GM19467 (cell line): ENCODE measurements around the gene ZC4H2.
"Not testable (repeated sequence)": the region's sequence is repeated elsewhere in the genome, so short reads cannot be mapped to it uniquely, and the experiment has no call there.

Experiments used
- ATAC-seq: cut with Tn5 transposase; IDR thresholded peaks from one replicate; pipeline ENCODE4 v1.9.1; 2021; ENCODE audit warnings: mild to moderate bottlenecking, moderate library complexity; ENCODE audit not compliant: unreplicated experiment

ZC4H2 gene

DNA sequence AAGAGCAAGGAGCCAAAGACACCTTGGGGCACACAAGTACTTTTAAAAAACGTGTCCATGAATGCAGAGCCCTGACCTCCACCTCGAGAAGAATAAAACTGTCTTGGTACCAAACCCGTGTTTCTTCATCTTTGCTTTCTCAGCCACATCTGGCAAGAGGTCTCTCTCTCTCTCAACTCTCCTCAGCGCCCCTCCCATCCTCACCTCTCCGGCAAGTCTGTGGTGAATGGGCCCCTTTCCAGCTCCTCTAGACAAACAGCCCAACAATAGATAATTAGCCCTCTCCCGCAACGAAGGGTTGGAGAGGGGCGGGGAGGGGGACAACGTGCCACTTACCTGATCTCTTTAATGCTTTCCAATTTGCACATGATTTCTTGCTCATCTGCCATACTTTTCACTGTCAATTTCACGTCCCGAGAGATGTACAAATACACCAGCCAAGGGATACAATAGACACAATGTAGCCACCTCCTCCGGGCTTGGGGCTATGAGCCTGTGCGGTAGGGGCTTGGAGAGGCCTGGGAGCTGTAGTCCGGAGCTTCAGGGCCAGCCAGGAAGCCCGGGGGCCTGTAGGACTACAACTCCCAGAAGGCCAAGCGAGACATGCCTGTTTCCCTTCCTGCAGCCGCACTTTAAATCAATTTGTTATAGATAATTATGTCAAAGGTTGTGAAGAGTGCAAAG lies at the start of gene ZC4H2:
Gene ZC4H2, minus strand, starts transcription at position 462 of the 684 bp plus-strand sequence. Its CDS starts 73 bp downstream, at position 389.
- ATAC-seq, result peak; percentile 99

- ATAC-seq, result no peak
These were observed 41.2 kb upstream of the ZC4H2 start for GRCh38 chrX:65017451-65017850.

- no peak for ATAC-seq
These were observed 38.0 kb upstream of the ZC4H2 start for GRCh38 chrX:65014230-65014629.

DNA sequence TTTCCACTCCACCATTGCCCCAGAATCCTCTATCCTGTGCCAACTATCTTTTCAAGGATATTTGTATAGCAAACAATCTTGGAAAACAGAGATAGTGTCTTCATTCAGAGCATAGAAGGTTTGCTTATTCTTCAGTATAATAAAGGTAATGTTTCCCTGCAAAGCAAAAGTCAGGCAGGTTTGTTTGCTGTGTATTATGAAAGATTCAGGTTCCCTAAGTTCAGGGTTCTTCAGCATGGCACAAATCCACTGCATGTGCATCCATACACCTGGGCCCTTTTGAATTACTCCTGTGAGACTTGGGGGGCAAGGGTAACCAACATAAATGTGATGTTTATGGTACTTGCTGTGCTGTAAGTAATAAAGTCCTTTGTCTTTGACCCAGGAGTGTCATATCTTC lies 33.2 kb upstream of the ZC4H2 start:
- ATAC-seq, result no peak

DNA sequence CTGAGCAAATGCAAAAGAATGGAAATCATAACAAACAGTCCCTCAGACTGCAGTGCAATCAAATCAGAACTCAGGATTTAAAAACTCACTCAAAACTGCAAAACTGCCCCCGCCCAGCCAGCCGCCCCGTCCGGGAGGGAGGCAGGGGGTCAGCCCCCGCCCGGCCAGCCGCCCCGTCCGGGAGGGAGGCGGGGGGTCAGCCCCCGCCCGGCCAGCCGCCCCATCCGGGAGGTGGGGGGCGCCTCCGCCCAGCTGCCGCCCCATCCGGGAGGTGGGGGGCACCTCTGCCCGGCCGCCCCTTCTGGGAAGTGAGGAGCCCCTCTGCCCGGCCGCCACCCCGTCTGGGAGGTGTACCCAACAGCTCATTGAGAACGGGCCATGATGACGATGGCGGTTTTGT lies 26.0 kb upstream of the ZC4H2 start:
- ATAC-seq, result not testable (repeated sequence)

DNA sequence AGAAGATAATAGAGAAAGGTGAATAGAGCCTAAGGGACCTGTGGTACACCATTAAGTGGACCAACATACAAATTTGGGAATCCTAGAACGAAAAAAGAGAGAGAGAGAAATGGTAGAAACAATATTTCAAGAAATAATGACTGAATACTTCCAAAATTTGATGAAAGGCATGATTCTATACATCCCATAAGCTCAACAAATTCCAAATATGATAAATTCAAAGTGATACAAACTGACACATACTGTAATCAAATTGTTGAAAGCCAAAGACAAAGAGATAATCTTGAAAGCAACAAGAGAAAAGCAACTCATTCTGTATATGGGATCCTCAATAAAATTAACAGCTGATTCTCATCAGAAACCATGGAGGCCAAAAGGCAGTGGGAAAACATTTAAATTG lies 20.6 kb upstream of the ZC4H2 start:
- no peak for ATAC-seq

DNA sequence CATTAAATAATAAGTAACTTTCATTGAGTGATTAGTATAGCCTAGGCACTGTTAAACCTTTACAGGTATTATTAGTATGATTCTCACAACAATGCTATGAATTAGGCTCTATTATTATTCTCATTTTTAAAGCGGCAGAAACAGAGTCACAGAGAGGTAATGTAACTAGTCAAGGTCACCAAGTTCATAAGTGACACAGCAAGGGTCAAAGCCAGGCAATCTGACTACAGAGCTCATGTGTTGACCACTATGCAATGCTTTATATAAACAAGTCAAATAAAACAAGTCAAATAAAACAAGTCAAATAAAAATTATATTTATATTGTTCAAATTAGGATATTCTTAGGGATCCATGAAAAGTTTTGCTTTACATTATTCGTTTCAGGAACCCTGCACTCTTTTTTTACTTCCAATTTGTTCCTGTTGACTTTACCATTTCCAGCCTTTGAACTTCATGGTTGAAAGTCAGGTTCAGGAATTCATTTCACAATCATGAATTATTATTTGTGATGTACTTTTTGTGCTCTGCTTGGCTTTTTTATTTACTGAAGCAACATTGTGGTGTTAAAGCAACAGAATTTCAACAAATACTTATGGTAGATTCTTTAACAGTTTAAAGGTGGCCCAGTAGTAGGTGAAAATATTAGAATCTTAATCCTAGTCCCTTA lies 18.0 kb upstream of the ZC4H2 start:
- ATAC-seq, result no peak

- ATAC-seq, result no peak
These were observed 1.6 kb upstream of the ZC4H2 start for GRCh38 chrX:64977830-64978229.

GRCh38 chrX:64977051-64977450 lies 801 bp upstream of the ZC4H2 start:
- ATAC-seq, result no peak

DNA sequence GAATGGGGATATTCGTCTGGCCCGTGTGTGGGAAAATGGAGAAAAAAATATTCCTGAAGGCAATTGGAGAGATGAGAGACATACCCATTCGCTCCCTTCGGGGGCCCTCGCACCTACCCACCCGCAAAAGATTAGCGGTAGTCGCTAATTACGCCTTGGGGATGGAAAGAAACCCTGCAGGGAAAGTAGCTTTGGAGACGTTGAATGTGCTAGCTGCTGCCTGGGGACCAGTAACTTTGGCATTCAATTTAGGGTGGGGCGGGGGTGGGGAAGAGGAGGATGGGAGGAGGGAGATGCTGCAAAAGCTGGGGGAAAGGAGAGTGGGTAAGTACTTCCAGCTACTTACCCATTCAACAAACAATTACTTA lies 407 bp upstream of the ZC4H2 start:
- peak; percentile 33 for ATAC-seq

GRCh38 chrX:64975491-64975890 lies 759 bp downstream of the ZC4H2 start:
- ATAC-seq, result no peak

DNA sequence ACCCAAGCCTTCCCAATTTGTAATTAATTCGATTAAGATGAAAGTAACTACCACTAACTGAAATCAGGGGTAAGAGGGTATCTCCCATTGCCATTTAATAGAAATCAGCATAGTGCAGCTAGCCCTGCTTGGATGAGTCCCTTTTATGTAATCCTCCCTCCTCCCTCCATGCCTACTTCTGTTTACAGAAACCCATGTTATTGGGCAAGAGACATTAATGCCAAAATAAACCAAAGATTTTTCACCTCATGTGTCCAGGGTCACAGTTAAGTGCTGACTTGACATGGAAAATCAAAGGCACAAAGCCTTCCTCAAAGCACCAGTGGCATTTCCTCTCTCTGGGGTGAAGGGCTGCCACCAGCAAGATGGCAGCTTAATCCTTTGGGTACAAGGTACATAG lies 50.8 kb downstream of the ZC4H2 start:
- no peak for ATAC-seq

GRCh38 chrX:64908121-64908520 lies 68.1 kb downstream of the ZC4H2 start:
- ATAC-seq, result no peak

GRCh38 chrX:64894454-64895038 lies 81.7 kb downstream of the ZC4H2 start:
- no peak for ATAC-seq

DNA sequence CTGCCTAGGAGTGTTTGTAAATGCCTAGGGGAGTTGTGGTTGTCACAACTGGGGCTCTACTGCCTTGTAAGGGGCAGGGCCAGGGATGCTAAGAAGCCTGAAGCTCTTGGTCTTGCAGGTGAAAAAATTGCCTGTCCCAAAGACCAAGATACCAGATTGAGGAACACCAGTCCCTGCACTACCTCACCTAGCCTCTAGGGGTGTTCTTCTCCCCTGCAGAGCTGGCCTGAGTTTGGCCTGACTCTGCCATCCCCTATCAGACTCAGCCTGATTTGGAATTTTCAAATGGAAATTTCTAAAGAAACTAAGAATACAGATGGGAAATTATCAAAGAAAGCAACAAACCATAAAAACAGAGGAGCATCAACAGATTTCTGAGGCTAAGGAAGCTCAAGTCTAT lies 90.4 kb downstream of the ZC4H2 start:
- no peak for ATAC-seq

GRCh38 chrX:64878709-64879108 lies 97.5 kb downstream of the ZC4H2 start:
- ATAC-seq, result not testable (repeated sequence)

DNA sequence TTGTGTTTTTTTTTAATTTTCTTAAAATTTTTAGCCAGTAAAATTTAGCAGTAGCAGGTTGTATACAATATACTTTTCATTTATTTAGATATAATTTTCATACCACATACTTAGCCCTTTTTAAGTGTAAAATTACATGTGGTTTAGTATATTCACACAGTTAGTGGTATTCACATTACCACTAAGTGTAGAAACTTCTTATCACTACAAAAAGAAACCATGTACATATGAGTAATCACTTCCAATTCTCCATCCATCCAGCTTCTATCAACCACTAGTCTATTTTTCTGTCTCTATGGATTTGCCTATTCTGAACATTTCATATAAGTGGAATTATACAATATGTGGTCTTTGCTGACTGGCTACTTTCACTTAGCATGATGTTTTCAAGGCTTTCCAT lies 109.0 kb downstream of the ZC4H2 start:
- no peak for ATAC-seq
